Camera-type eye (tissue), 1 donor: Measurements from ENCODE around the gene MGLL. TPM values are rescaled to one million over a fixed set of nuclear protein-coding genes. Genes with fewer than 3 reads are reported as not detected.

ENCODE experiments used
- total RNA-seq: library from RNA; depleted of rRNA; stranded (reverse); fragments of >200 nt; gene quantifications from one replicate; pipeline ENCODE4 v1.2.3, GENCODE V29; 2014

Gene MGLL
- total RNA-seq, result 46.3 TPM

GRCh38 chr3:127822041-127822681, at the start of gene MGLL:
MGLL (minus strand) TSS chr3:127822515; CDS start chr3:127822318, 197 bp downstream.

DNA sequence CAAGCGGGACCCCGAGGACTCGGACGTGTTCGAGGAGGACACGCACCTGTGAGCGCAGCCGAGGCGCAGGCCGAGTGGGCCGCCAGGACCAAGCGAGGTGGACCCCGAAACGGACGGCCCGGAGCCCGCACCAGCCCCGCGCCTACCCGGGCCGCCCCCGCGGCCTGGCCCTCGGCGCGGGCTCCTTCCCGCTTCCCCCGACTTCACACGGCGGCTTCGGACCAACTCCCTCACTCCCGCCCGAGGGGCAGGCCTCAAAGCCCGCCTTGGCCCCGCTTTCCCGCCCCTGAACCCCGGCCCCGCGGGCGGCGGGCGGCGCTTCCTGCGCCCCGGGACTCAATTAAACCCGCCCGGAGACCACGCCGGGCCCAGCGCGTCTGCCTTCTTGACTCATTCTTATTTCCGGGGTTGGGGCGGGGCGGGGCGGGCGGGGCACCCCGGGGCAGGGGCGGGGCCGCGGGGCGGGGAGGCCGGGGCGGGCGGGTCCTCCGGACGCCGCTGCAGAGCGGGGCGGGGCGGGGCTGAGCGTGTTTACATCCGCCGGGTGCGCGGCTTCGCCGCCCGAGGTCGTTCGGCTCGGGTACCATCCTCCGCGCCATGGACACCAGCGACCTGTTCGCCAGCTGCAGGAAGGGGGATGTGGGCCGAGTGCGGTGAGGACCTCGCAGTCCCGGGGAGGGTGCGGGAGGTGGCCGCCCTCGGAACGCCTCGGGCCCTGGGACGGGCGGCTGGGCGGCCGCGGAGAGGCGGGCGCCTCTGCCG, 149.7 kb downstream of the MGLL start, which contains the start of gene ABTB1:
TSS of gene ABTB1 (plus strand) at position 524 of the 762 bp plus-strand sequence. CDS start at position 598, 74 bp downstream.

Other genes with a start within 250 kb of the MGLL start
- 23.4 TPM for gene TPRA1, start 231.8 kb downstream of the MGLL start, total RNA-seq
- gene MCM2, start 224.1 kb downstream of the MGLL start, total RNA-seq, result 58.2 TPM
- gene PODXL2, start 193.3 kb downstream of the MGLL start, total RNA-seq, result 99.9 TPM
- 41.1 TPM for gene ABTB1, start 149.6 kb downstream of the MGLL start, total RNA-seq
- gene KBTBD12, start 92.7 kb upstream of the MGLL start, total RNA-seq, result 6.0 TPM
- gene SEC61A1, start 229.9 kb upstream of the MGLL start, total RNA-seq, result 138 TPM